ENCODE results near the gene SMC3. TPM values are rescaled to one million over a fixed set of nuclear protein-coding genes. Genes with fewer than 3 reads are reported as not detected.
"Not testable (repeated sequence)": the region's sequence is repeated elsewhere in the genome, so short reads cannot be mapped to it uniquely, and the experiment has no call there.

Gene SMC3
- total RNA-seq, 1 experiment from 2014 or later: 31.3 TPM

DNA sequence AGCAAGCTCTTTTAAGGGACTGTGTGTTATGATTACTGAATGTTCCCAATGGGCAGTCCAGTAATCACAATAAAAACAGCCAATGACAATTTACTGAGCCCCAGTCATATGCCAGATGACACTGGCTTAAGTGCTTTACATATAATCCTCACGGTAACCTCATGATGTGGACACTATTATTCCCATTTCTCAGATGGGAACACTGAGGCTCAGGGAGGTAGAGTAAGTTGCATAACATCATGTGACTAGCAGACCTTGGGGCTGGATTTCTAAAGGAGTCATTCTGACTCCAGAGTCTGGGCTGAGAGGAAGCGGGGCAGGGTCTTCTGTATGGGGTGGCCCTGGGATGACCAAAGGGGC lies 69.1 kb downstream of the SMC3 start:
- no TSS peak for BruUV-seq (replicated peaks)
- Mint-ChIP-seq H3K9me3 (ENCODE audit: low read depth, unreplicated experiment) (no peaks in the 10 kb centered on the region), H3K36me3 (ENCODE audit: insufficient read depth, unreplicated experiment) (no peaks in the 10 kb centered on the region), H3K27me3 (ENCODE audit: unreplicated experiment) (no peaks in the 10 kb centered on the region), H3K4me3 (ENCODE audit: low read depth, unreplicated experiment) (no peak overlapping the region), H3K27ac (ENCODE audit: unreplicated experiment) (no peak overlapping the region), H3K4me1 (ENCODE audit: low read depth, unreplicated experiment) (no peaks in the 10 kb centered on the region)
- TF ChIP-seq, protein P1, sequence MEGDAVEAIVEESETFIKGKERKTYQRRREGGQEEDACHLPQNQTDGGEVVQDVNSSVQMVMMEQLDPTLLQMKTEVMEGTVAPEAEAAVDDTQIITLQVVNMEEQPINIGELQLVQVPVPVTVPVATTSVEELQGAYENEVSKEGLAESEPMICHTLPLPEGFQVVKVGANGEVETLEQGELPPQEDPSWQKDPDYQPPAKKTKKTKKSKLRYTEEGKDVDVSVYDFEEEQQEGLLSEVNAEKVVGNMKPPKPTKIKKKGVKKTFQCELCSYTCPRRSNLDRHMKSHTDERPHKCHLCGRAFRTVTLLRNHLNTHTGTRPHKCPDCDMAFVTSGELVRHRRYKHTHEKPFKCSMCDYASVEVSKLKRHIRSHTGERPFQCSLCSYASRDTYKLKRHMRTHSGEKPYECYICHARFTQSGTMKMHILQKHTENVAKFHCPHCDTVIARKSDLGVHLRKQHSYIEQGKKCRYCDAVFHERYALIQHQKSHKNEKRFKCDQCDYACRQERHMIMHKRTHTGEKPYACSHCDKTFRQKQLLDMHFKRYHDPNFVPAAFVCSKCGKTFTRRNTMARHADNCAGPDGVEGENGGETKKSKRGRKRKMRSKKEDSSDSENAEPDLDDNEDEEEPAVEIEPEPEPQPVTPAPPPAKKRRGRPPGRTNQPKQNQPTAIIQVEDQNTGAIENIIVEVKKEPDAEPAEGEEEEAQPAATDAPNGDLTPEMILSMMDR (IDR thresholded peaks at IDR 0.05; ENCODE audit: unreplicated experiment): no peak
- intact Hi-C loops (cut with micrococcal nuclease; ENCODE audit: unreplicated experiment): no loop called here
- DNase-seq: no peak
- CTCF ChIA-PET: no interaction called here

GRCh38 chr10:110636932-110637557 lies 69.5 kb downstream of the SMC3 start:
- no TSS peak for BruUV-seq (replicated peaks)
- Mint-ChIP-seq H3K4me1 (ENCODE audit: low read depth, unreplicated experiment) (no peaks in the 10 kb centered on the region), H3K4me3 (ENCODE audit: low read depth, unreplicated experiment) (no peak overlapping the region), H3K9me3 (ENCODE audit: low read depth, unreplicated experiment) (no peaks in the 10 kb centered on the region), H3K27ac (ENCODE audit: unreplicated experiment) (no peak overlapping the region), H3K27me3 (ENCODE audit: unreplicated experiment) (peaks cover 4% of the 10 kb centered on the region), H3K36me3 (ENCODE audit: insufficient read depth, unreplicated experiment) (no peaks in the 10 kb centered on the region)
- TF ChIP-seq, protein P1 (IDR thresholded peaks at IDR 0.05; ENCODE audit: unreplicated experiment): no peak
- intact Hi-C loops (cut with micrococcal nuclease; ENCODE audit: unreplicated experiment): no loop called here
- no peak for DNase-seq
- CTCF ChIA-PET: no interaction called here

GRCh38 chr10:110637558-110638053 lies 70.1 kb downstream of the SMC3 start:
- CTCF ChIA-PET: no interaction called here
- TF ChIP-seq, protein P1 (IDR thresholded peaks at IDR 0.05; ENCODE audit: unreplicated experiment): no peak
- Mint-ChIP-seq H3K4me3 (ENCODE audit: low read depth, unreplicated experiment) (no peak overlapping the region), H3K4me1 (ENCODE audit: low read depth, unreplicated experiment) (no peaks in the 10 kb centered on the region), H3K27me3 (ENCODE audit: unreplicated experiment) (peaks cover 10% of the 10 kb centered on the region), H3K27ac (ENCODE audit: unreplicated experiment) (no peak overlapping the region), H3K36me3 (ENCODE audit: insufficient read depth, unreplicated experiment) (no peaks in the 10 kb centered on the region), H3K9me3 (ENCODE audit: low read depth, unreplicated experiment) (no peaks in the 10 kb centered on the region)
- BruUV-seq (replicated peaks): no TSS peak
- no peak for DNase-seq
- intact Hi-C loops (cut with micrococcal nuclease; ENCODE audit: unreplicated experiment): no loop called here

- CTCF ChIA-PET: no interaction called here
- Mint-ChIP-seq H3K9me3 (ENCODE audit: low read depth, unreplicated experiment) (no peaks in the 10 kb centered on the region), H3K27me3 (ENCODE audit: unreplicated experiment) (peaks cover 17% of the 10 kb centered on the region), H3K4me1 (ENCODE audit: low read depth, unreplicated experiment) (no peaks in the 10 kb centered on the region), H3K36me3 (ENCODE audit: insufficient read depth, unreplicated experiment) (no peaks in the 10 kb centered on the region), H3K4me3 (ENCODE audit: low read depth, unreplicated experiment) (no peak overlapping the region), H3K27ac (ENCODE audit: unreplicated experiment) (no peak overlapping the region)
- no peak for DNase-seq
- intact Hi-C loops (cut with micrococcal nuclease; ENCODE audit: unreplicated experiment): no loop called here
- BruUV-seq (replicated peaks): no TSS peak
- TF ChIP-seq, protein P1 (IDR thresholded peaks at IDR 0.05; ENCODE audit: unreplicated experiment): no peak
Measured at GRCh38 chr10:110638319-110638718, 70.8 kb downstream of the SMC3 start.

GRCh38 chr10:110639046-110639445 lies 71.6 kb downstream of the SMC3 start:
- H3K36me3 Mint-ChIP-seq (ENCODE audit: insufficient read depth, unreplicated experiment); intact Hi-C loops (cut with micrococcal nuclease; ENCODE audit: unreplicated experiment); H3K4me1 Mint-ChIP-seq (ENCODE audit: low read depth, unreplicated experiment); DNase-seq; H3K4me3 Mint-ChIP-seq (ENCODE audit: low read depth, unreplicated experiment); CTCF ChIA-PET; BruUV-seq (replicated peaks); H3K9me3 Mint-ChIP-seq (ENCODE audit: low read depth, unreplicated experiment); H3K27ac Mint-ChIP-seq (ENCODE audit: unreplicated experiment): not testable (repeated sequence)
- H3K27me3 Mint-ChIP-seq (ENCODE audit: unreplicated experiment): peaks cover 22% of the 10 kb centered on the region

GRCh38 chr10:110639858-110640257 lies 72.4 kb downstream of the SMC3 start:
- H3K36me3 Mint-ChIP-seq (ENCODE audit: insufficient read depth, unreplicated experiment); CTCF ChIA-PET; H3K4me3 Mint-ChIP-seq (ENCODE audit: low read depth, unreplicated experiment); H3K9me3 Mint-ChIP-seq (ENCODE audit: low read depth, unreplicated experiment); H3K27ac Mint-ChIP-seq (ENCODE audit: unreplicated experiment); DNase-seq; H3K4me1 Mint-ChIP-seq (ENCODE audit: low read depth, unreplicated experiment); BruUV-seq (replicated peaks); intact Hi-C loops (cut with micrococcal nuclease; ENCODE audit: unreplicated experiment): not testable (repeated sequence)
- H3K27me3 Mint-ChIP-seq (ENCODE audit: unreplicated experiment): peaks cover 22% of the 10 kb centered on the region
